GM12878 (cell line): ENCODE data around the gene PRKCZ.

Experiments used
- CTCF ChIP-seq, 3 experiments: IDR thresholded peaks in 2 of 3; conservative IDR thresholded peaks in 1 of 3; 2 replicates each; pipeline ENCODE4 v1.5.1; 2011; ENCODE audit warnings: low read depth in 3 of 3, low read length in 3 of 3, mild to moderate bottlenecking in 3 of 3, control low read depth in 2 of 3, moderate library complexity in 2 of 3, inconsistent platforms in 1 of 3, mixed read lengths in 1 of 3; ENCODE audit not compliant: control insufficient read depth in 2 of 3, insufficient read depth in 1 of 3; ENCODE audit errors: extremely low read depth in 1 of 3
- KDM1A ChIP-seq: fragments of 200-600 bp; sonication (generic); IDR thresholded peaks from 2 replicates; pipeline ENCODE4 v1.6.1; 2016; ENCODE audit warnings: borderline replicate concordance
- ZNF24 ChIP-seq: fragments of 450-650 bp; IDR thresholded peaks from 2 replicates; pipeline ENCODE4 v1.6.1; 2017; ENCODE audit warnings: antibody characterized with exemption, mild to moderate bottlenecking

- no peak for TF ChIP-seq ZNF24
- TF ChIP-seq CTCF (IDR thresholded peaks at IDR 0.05 in 2 of 3, conservative IDR thresholded peaks at IDR 0.05 in 1 of 3; ENCODE audit: control insufficient read depth in 2 of 3, extremely low read depth in 1 of 3, insufficient read depth in 1 of 3, low read depth in 3 of 3, low read length in 3 of 3): no peak
- TF ChIP-seq KDM1A: no peak
These were observed 166.5 kb downstream of the PRKCZ start for GRCh38 chr1:2216767-2217058.
